Suprapubic skin (tissue), 4 donors: ENCODE data around the gene SPRR2D. TPM values are rescaled to one million over a fixed set of nuclear protein-coding genes. Genes with fewer than 3 reads are reported as not detected.
"Not testable (repeated sequence)": the region's sequence is repeated elsewhere in the genome, so short reads cannot be mapped to it uniquely, and the experiment has no call there.

ENCODE experiments used
- DNase-seq, 2 donors: peaks; one replicate each; pipeline ENCODE4 v3.0.0-alpha.2; 2019; ENCODE audit warnings: low spot score in 2 of 2
- H3K27ac ChIP-seq: fragments of 200-600 bp; sonication (generic); one replicate; pipeline ENCODE4 v1.5.1; 2019
- H3K27me3 ChIP-seq: fragments of 200-600 bp; sonication (generic); one replicate; pipeline ENCODE4 v1.5.1; 2019
- H3K36me3 ChIP-seq: fragments of 200-600 bp; sonication (generic); one replicate; pipeline ENCODE4 v1.5.1; 2019
- H3K4me1 ChIP-seq: fragments of 200-600 bp; sonication (generic); one replicate; pipeline ENCODE4 v1.5.1; 2019
- H3K4me3 ChIP-seq: fragments of 200-600 bp; sonication (generic); one replicate; pipeline ENCODE4 v1.5.1; 2019; ENCODE audit warnings: mild to moderate bottlenecking
- H3K9me3 ChIP-seq: fragments of 200-600 bp; sonication (generic); one replicate; pipeline ENCODE4 v1.5.1; 2019
- EP300 ChIP-seq: sonication (generic); formaldehyde crosslinking; IDR thresholded peaks from one replicate; pipeline ENCODE4 v1.6.1; 2017; ENCODE audit warnings: antibody characterized with exemption
- POLR2A ChIP-seq, 2 donors: fragments of 450-650 bp; IDR thresholded peaks; one replicate each; pipeline ENCODE4 v1.6.1; 2017; ENCODE audit warnings: antibody characterized with exemption in 2 of 2, mild to moderate bottlenecking in 2 of 2, moderate library complexity in 2 of 2
- POLR2AphosphoS5 ChIP-seq, 3 donors: sonication (generic); formaldehyde crosslinking; IDR thresholded peaks; one replicate each; pipeline ENCODE4 v1.6.1; 2017; ENCODE audit warnings: antibody characterized with exemption in 3 of 3
- WGBS: methylation state at CpG from one replicate; pipeline ENCODE4 v1.1.5; 2018; 5-methylcytosine and 5-hydroxymethylcytosine counted together
- total RNA-seq, 4 donors: library from RNA; depleted of rRNA; stranded (reverse); fragments of >200 nt; gene quantifications; one replicate each; pipeline ENCODE4 v1.1.0, GENCODE V29; 2016
- TF ChIP-seq, protein P1 (sequence below), 2 donors: fragments of 200-600 bp in 1 of 2; fragments of 450-650 bp in 1 of 2; sonication (generic) in 1 of 2; IDR thresholded peaks; one replicate each; pipeline ENCODE4 v1.5.1; 2016 to 2019; ENCODE audit warnings: antibody characterized with exemption in 2 of 2, mild to moderate bottlenecking in 1 of 2, moderate library complexity in 1 of 2

The SPRR2D gene
- total RNA-seq, 4 donors from 2014 or later: 12.3 to 69.2 (median 56.6) TPM; not detected in 1

DNA sequence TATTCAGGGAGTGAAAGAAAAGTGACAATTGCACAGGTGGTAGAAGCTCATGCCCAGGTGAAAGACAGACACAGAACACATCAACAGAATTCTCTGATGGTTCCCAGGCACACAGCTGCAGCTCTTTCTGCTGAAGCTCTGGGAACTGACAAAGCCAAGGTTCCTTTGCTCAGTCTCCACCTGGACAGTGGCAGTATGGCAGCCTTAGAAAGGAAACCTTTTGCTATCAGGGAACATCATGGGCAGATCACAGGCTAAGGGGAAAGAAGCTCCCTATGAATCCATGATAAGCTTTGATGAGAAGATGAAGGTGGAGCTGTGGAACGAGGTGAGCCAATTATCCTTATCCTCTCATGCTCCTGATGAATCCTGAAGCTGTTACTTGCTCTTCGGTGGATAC lies 29.3 kb upstream of the SPRR2D start:
- WGBS: 77% methylated on average over 2 of the region's 2 CpGs
- Histone ChIP-seq H3K9me3 (no peaks in the 10 kb centered on the region), H3K4me3 (no peak overlapping the region), H3K4me1 (no peaks in the 10 kb centered on the region), H3K36me3 (no peaks in the 10 kb centered on the region), H3K27ac (no peak overlapping the region), H3K27me3 (no peaks in the 10 kb centered on the region)
- DNase-seq: no peak
- no peak for TF ChIP-seq POLR2A (IDR thresholded peaks at IDR 0.05)
- TF ChIP-seq EP300: no peak
- no peak for TF ChIP-seq POLR2AphosphoS5 (IDR thresholded peaks at IDR 0.05)
- TF ChIP-seq, protein P1, sequence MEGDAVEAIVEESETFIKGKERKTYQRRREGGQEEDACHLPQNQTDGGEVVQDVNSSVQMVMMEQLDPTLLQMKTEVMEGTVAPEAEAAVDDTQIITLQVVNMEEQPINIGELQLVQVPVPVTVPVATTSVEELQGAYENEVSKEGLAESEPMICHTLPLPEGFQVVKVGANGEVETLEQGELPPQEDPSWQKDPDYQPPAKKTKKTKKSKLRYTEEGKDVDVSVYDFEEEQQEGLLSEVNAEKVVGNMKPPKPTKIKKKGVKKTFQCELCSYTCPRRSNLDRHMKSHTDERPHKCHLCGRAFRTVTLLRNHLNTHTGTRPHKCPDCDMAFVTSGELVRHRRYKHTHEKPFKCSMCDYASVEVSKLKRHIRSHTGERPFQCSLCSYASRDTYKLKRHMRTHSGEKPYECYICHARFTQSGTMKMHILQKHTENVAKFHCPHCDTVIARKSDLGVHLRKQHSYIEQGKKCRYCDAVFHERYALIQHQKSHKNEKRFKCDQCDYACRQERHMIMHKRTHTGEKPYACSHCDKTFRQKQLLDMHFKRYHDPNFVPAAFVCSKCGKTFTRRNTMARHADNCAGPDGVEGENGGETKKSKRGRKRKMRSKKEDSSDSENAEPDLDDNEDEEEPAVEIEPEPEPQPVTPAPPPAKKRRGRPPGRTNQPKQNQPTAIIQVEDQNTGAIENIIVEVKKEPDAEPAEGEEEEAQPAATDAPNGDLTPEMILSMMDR (IDR thresholded peaks at IDR 0.05): no peak

- TF ChIP-seq, protein P1 (IDR thresholded peaks at IDR 0.05): no peak
- H3K4me3 ChIP-seq: no peak overlapping the region
- WGBS: 64% methylated on average over 6 of the region's 6 CpGs
- DNase-seq: no peak
- H3K4me1 ChIP-seq: no peaks in the 10 kb centered on the region
- H3K27me3 ChIP-seq: no peaks in the 10 kb centered on the region
- H3K36me3 ChIP-seq: no peaks in the 10 kb centered on the region
- H3K27ac ChIP-seq: no peak overlapping the region
- H3K9me3 ChIP-seq: no peaks in the 10 kb centered on the region
Observed at GRCh38 chr1:153058826-153059784, 18.2 kb upstream of the SPRR2D start.

GRCh38 chr1:153058154-153058553 lies 17.2 kb upstream of the SPRR2D start:
- H3K27me3 ChIP-seq: no peaks in the 10 kb centered on the region
- H3K9me3 ChIP-seq: no peaks in the 10 kb centered on the region
- WGBS: 28% methylated on average over 2 of the region's 2 CpGs
- no peaks in the 10 kb centered on the region for H3K4me1 ChIP-seq
- H3K4me3 ChIP-seq: no peak overlapping the region
- TF ChIP-seq, protein P1 (IDR thresholded peaks at IDR 0.05): no peak
- TF ChIP-seq POLR2A (IDR thresholded peaks at IDR 0.05): no peak
- TF ChIP-seq POLR2AphosphoS5 (IDR thresholded peaks at IDR 0.05): no peak
- no peak for TF ChIP-seq EP300
- no peak overlapping the region for H3K27ac ChIP-seq
- no peaks in the 10 kb centered on the region for H3K36me3 ChIP-seq
- no peak for DNase-seq

DNA sequence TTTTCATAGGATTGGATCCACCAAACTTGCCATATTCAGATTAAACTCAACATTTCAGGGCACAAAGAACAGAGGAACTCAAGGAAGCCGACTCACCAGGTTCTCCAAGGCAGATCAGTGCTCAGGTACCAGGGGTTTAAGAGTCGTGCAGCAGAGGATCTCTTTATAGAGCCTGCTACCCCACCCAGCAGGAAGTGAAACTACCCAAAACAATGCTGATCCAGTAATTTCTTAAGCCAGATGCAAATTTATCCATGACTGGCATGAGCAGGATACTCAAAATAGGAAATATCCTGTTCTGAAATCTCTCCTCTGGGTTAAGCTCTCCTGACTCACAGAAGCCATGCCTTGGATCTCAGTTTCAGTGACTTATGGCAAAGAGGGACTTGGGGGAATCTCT lies 16.5 kb upstream of the SPRR2D start, which contains the start of gene SPRR2A:
SPRR2A (minus strand) TSS at position 138 of the 400 bp plus-strand sequence. CDS start 777 bp downstream, outside the sequence.
- no peak for DNase-seq
- H3K4me3 ChIP-seq: no peak within 1 kb of the TSS
- TF ChIP-seq EP300 (no peak), POLR2AphosphoS5 (IDR thresholded peaks at IDR 0.05) (no peak), POLR2A (IDR thresholded peaks at IDR 0.05) (no peak)
- TF ChIP-seq, protein P1 (IDR thresholded peaks at IDR 0.05): no peak
- no peaks in the 10 kb centered on the region for H3K27me3 ChIP-seq
- H3K4me1 ChIP-seq: no peaks in the 10 kb centered on the region
- no peak within 1 kb of the TSS for H3K27ac ChIP-seq
- no peaks in the 10 kb centered on the region for H3K9me3 ChIP-seq
- WGBS: 48% methylated on average over 2 of the region's 2 CpGs
- H3K36me3 ChIP-seq: no peaks in the 10 kb centered on the region

GRCh38 chr1:153056111-153056510 lies 15.2 kb upstream of the SPRR2D start:
- 23% methylated on average over 3 of the region's 3 CpGs for WGBS
- not testable (repeated sequence) for H3K27ac ChIP-seq, H3K27me3 ChIP-seq, H3K36me3 ChIP-seq, H3K9me3 ChIP-seq, H3K4me1 ChIP-seq, DNase-seq, H3K4me3 ChIP-seq
